SH-SY5Y (cell line): ENCODE results near the gene HYKK.

ENCODE experiments used
- GATA2 ChIP-seq: IDR thresholded peaks from 2 replicates; pipeline ENCODE4 v1.6.1; 2011; ENCODE audit warnings: mild to moderate bottlenecking, low read depth, low read length
- GATA3 ChIP-seq: IDR thresholded peaks from 2 replicates; pipeline ENCODE4 v1.6.1; 2011; ENCODE audit warnings: low read depth, mild to moderate bottlenecking, low read length, moderate library complexity

DNA sequence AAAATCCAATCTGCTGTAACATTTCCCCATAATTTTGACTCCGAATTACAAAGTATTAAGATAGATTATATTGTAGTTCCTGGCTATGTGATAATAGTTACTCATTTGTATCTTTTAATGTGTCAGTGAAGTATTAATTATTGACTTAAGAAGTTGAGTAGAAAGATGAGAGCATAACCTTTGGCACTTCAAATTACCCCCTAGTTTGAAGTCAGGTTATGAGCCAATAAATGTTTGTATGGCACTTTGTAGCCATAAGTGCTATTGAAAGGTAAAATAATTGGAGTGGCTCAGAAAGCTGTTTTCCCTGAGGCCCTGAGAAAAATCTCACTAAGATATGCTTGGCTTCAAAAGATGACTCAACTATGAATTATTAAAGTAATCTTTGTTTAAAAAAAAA, 38.3 kb upstream of the HYKK start:
- TF ChIP-seq GATA3 (no peak), GATA2 (no peak)
